ENCODE data around the gene CCNDBP1.
"Not testable (repeated sequence)": the region's sequence is repeated elsewhere in the genome, so short reads cannot be mapped to it uniquely, and the experiment has no call there.

Gene CCNDBP1

GRCh38 chr15:43218908-43219706, 33.9 kb downstream of the CCNDBP1 start:
- no peak for DNase-seq

- no peak for DNase-seq
Observed at GRCh38 chr15:43219929-43220928, 35.0 kb downstream of the CCNDBP1 start.

- DNase-seq: no peak
Observed at GRCh38 chr15:43220991-43221403, 35.8 kb downstream of the CCNDBP1 start, which contains the start of gene EPB42. EPB42 (minus strand) TSS chr15:43221018; CDS start chr15:43220825, 193 bp downstream.

GRCh38 chr15:43221422-43221821, 36.2 kb downstream of the CCNDBP1 start:
- DNase-seq: no peak

GRCh38 chr15:43225201-43225949, 40.2 kb downstream of the CCNDBP1 start:
- peak; percentile 7 for DNase-seq

- DNase-seq: not testable (repeated sequence)
Observed at GRCh38 chr15:43225950-43226255, 40.7 kb downstream of the CCNDBP1 start.

GRCh38 chr15:43226436-43227305, 41.5 kb downstream of the CCNDBP1 start:
- DNase-seq: no peak

- DNase-seq: no peak
Observed at GRCh38 chr15:43229977-43230376, 44.8 kb downstream of the CCNDBP1 start.

- DNase-seq: no peak
Observed at GRCh38 chr15:43230640-43231115, 45.5 kb downstream of the CCNDBP1 start.

GRCh38 chr15:43232289-43232874, 47.2 kb downstream of the CCNDBP1 start:
- DNase-seq: no peak

GRCh38 chr15:43235536-43235935, 50.3 kb downstream of the CCNDBP1 start:
- no peak for DNase-seq

GRCh38 chr15:43237842-43238470, 52.8 kb downstream of the CCNDBP1 start:
- no peak for DNase-seq

- DNase-seq: no peak
Observed at GRCh38 chr15:43238671-43239131, 53.5 kb downstream of the CCNDBP1 start.

- DNase-seq: no peak
Observed at GRCh38 chr15:43239732-43240491, 54.7 kb downstream of the CCNDBP1 start.

- DNase-seq: no peak
Observed at GRCh38 chr15:43241100-43241499, 55.9 kb downstream of the CCNDBP1 start.

- no peak for DNase-seq
Observed at GRCh38 chr15:43242616-43243015, 57.4 kb downstream of the CCNDBP1 start.

GRCh38 chr15:43243020-43243645, 57.9 kb downstream of the CCNDBP1 start:
- no peak for DNase-seq

- DNase-seq: no peak
Observed at GRCh38 chr15:43244092-43244491, 58.9 kb downstream of the CCNDBP1 start.

- DNase-seq: no peak
Observed at GRCh38 chr15:43246261-43246774, 61.1 kb downstream of the CCNDBP1 start.
